ENCODE data around the gene EHBP1.

Gene EHBP1

GRCh38 chr2:62964671-62965070 is 259.2 kb downstream of the EHBP1 start:
- Histone ChIP-seq H3K9ac (ENCODE audit: low read depth, low read length) (no peak overlapping the region), H3K4me1 (ENCODE audit: insufficient read depth, low read length) (peaks cover 6% of the 10 kb centered on the region; the same call in 1 of the 2 replicates), H3K9me3 (ENCODE audit: insufficient read depth, low read depth, low read length) (no peaks in the 10 kb centered on the region), H3K4me3 (ENCODE audit: low read length) (no peak overlapping the region), H3K36me3 (ENCODE audit: insufficient read depth, low read length) (no peaks in the 10 kb centered on the region), H3K27ac (ENCODE audit: low read depth, low read length) (no peak overlapping the region), H3K27me3 (ENCODE audit: insufficient read depth, low read length) (no peaks in the 10 kb centered on the region)
- 94% methylated on average over 7 of the region's 7 CpGs for WGBS

GRCh38 chr2:62966991-62967390 is 261.5 kb downstream of the EHBP1 start:
- Histone ChIP-seq H3K27me3 (ENCODE audit: insufficient read depth, low read length) (no peaks in the 10 kb centered on the region), H3K36me3 (ENCODE audit: insufficient read depth, low read length) (no peaks in the 10 kb centered on the region), H3K9me3 (ENCODE audit: insufficient read depth, low read depth, low read length) (no peaks in the 10 kb centered on the region), H3K9ac (ENCODE audit: low read depth, low read length) (no peak overlapping the region), H3K27ac (ENCODE audit: low read depth, low read length) (no peak overlapping the region), H3K4me1 (ENCODE audit: insufficient read depth, low read length) (peaks cover 19% of the 10 kb centered on the region; the same call in 1 of the 2 replicates), H3K4me3 (ENCODE audit: low read length) (no peak overlapping the region)
- 85% methylated on average over 6 of the region's 6 CpGs for WGBS

- no CpG with 5 or more reads among the region's 1 CpG for WGBS
- H3K9ac ChIP-seq (ENCODE audit: low read depth, low read length): no peak overlapping the region
- no peaks in the 10 kb centered on the region for H3K9me3 ChIP-seq (ENCODE audit: insufficient read depth, low read depth, low read length)
- no peak overlapping the region for H3K27ac ChIP-seq (ENCODE audit: low read depth, low read length)
- H3K4me1 ChIP-seq (ENCODE audit: insufficient read depth, low read length): peaks cover 25% of the 10 kb centered on the region; the same call in 1 of the 2 replicates
- H3K36me3 ChIP-seq (ENCODE audit: insufficient read depth, low read length): no peaks in the 10 kb centered on the region
- H3K27me3 ChIP-seq (ENCODE audit: insufficient read depth, low read length): no peaks in the 10 kb centered on the region
- H3K4me3 ChIP-seq (ENCODE audit: low read length): no peak overlapping the region
Observed at GRCh38 chr2:62968168-62968567, 262.7 kb downstream of the EHBP1 start.

DNA sequence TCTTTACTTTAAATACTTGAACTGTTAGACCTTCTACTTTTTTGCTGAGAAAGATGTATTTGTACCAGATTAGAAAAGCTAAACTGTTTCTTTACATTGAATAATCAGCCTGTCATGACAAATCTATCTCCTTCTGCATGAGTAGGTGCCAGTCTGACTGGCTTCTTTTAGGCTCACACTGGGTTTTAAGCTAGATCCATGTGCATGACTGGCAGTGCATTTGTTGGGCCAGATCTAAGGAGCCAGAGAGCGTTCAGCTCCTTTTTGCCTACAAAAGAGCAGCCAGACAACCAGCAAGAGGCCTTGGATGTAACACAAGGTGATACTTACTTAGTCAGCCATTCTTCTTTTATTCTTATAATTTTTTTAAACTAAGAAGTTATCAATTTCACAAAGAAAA is 263.2 kb downstream of the EHBP1 start:
- H3K4me3 ChIP-seq (ENCODE audit: low read length): no peak overlapping the region
- H3K9me3 ChIP-seq (ENCODE audit: insufficient read depth, low read depth, low read length): no peaks in the 10 kb centered on the region
- 85% methylated on average over 1 of the region's 1 CpG for WGBS
- no peaks in the 10 kb centered on the region for H3K36me3 ChIP-seq (ENCODE audit: insufficient read depth, low read length)
- H3K27me3 ChIP-seq (ENCODE audit: insufficient read depth, low read length): no peaks in the 10 kb centered on the region
- no peak overlapping the region for H3K27ac ChIP-seq (ENCODE audit: low read depth, low read length)
- H3K4me1 ChIP-seq (ENCODE audit: insufficient read depth, low read length): peaks cover 25% of the 10 kb centered on the region; the same call in 1 of the 2 replicates
- no peak overlapping the region for H3K9ac ChIP-seq (ENCODE audit: low read depth, low read length)

DNA sequence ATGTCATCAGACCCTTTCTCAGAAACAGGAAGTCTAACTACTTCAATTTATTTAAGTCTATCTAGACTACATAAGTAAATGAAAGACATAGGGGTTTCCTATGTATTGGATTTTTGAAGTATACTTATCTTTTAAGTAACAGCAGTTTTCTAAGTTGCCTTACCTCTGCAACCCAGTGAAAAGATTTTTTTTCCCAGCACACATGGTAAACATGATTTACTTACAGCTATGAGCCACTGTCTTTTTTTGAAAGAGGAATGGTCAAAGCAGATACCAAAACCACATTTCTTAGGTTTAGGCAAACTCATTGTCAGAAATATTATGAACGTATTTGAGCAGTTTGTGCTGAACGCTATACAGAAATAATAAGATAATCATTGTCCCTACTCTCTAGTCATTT is 266.4 kb downstream of the EHBP1 start:
- Histone ChIP-seq H3K9me3 (ENCODE audit: insufficient read depth, low read depth, low read length) (no peaks in the 10 kb centered on the region), H3K27me3 (ENCODE audit: insufficient read depth, low read length) (no peaks in the 10 kb centered on the region), H3K9ac (ENCODE audit: low read depth, low read length) (no peak overlapping the region), H3K4me3 (ENCODE audit: low read length) (no peak overlapping the region), H3K4me1 (ENCODE audit: insufficient read depth, low read length) (peaks cover 31% of the 10 kb centered on the region), H3K36me3 (ENCODE audit: insufficient read depth, low read length) (no peaks in the 10 kb centered on the region), H3K27ac (ENCODE audit: low read depth, low read length) (no peak overlapping the region)
- WGBS: no CpG with 5 or more reads among the region's 2 CpGs

GRCh38 chr2:62972601-62973000 is 267.1 kb downstream of the EHBP1 start:
- peaks cover 32% of the 10 kb centered on the region for H3K4me1 ChIP-seq (ENCODE audit: insufficient read depth, low read length)
- no peak overlapping the region for H3K4me3 ChIP-seq (ENCODE audit: low read length)
- H3K9ac ChIP-seq (ENCODE audit: low read depth, low read length): no peak overlapping the region
- no peaks in the 10 kb centered on the region for H3K27me3 ChIP-seq (ENCODE audit: insufficient read depth, low read length)
- no peaks in the 10 kb centered on the region for H3K9me3 ChIP-seq (ENCODE audit: insufficient read depth, low read depth, low read length)
- no peaks in the 10 kb centered on the region for H3K36me3 ChIP-seq (ENCODE audit: insufficient read depth, low read length)
- H3K27ac ChIP-seq (ENCODE audit: low read depth, low read length): no peak overlapping the region

- Histone ChIP-seq H3K9ac (ENCODE audit: low read depth, low read length) (no peak overlapping the region), H3K27ac (ENCODE audit: low read depth, low read length) (no peak overlapping the region), H3K9me3 (ENCODE audit: insufficient read depth, low read depth, low read length) (no peaks in the 10 kb centered on the region), H3K4me1 (ENCODE audit: insufficient read depth, low read length) (peaks cover 23% of the 10 kb centered on the region), H3K36me3 (ENCODE audit: insufficient read depth, low read length) (peaks cover 10% of the 10 kb centered on the region), H3K27me3 (ENCODE audit: insufficient read depth, low read length) (no peaks in the 10 kb centered on the region), H3K4me3 (ENCODE audit: low read length) (no peak overlapping the region)
- WGBS: 95% methylated on average over 2 of the region's 2 CpGs
Observed at GRCh38 chr2:62974999-62975398, 269.5 kb downstream of the EHBP1 start.

DNA sequence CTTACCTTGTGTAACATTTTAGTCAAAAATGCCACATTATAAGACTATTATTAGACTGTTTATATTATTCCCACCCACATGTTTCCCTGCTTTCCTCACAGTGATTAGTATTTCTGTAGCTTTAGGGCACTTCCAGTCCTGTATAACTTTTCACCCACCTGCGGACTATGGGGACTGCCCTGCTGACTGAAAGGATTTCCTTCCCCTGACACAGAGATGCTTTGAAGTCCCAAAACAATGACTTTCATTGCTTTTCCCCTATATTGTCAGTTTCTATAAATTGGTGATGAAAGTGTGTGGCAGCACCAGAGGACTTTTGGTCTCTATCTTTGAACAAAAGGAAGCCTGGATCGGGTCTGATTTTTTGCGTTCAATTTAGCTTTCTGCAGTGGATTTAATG is 286.1 kb downstream of the EHBP1 start:
- Histone ChIP-seq H3K4me1 (ENCODE audit: insufficient read depth, low read length) (peaks cover 8% of the 10 kb centered on the region; the same call in 1 of the 2 replicates), H3K27ac (ENCODE audit: low read depth, low read length) (no peak overlapping the region), H3K9me3 (ENCODE audit: insufficient read depth, low read depth, low read length) (no peaks in the 10 kb centered on the region), H3K4me3 (ENCODE audit: low read length) (no peak overlapping the region), H3K9ac (ENCODE audit: low read depth, low read length) (no peak overlapping the region), H3K27me3 (ENCODE audit: insufficient read depth, low read length) (no peaks in the 10 kb centered on the region), H3K36me3 (ENCODE audit: insufficient read depth, low read length) (peaks cover 28% of the 10 kb centered on the region)
- WGBS: 93% methylated on average over 3 of the region's 3 CpGs

GRCh38 chr2:62992561-62992960 is 287.0 kb downstream of the EHBP1 start:
- Histone ChIP-seq H3K9me3 (ENCODE audit: insufficient read depth, low read depth, low read length) (no peaks in the 10 kb centered on the region), H3K4me3 (ENCODE audit: low read length) (no peak overlapping the region), H3K4me1 (ENCODE audit: insufficient read depth, low read length) (peaks cover 8% of the 10 kb centered on the region; the same call in 1 of the 2 replicates), H3K27ac (ENCODE audit: low read depth, low read length) (no peak overlapping the region), H3K27me3 (ENCODE audit: insufficient read depth, low read length) (no peaks in the 10 kb centered on the region), H3K36me3 (ENCODE audit: insufficient read depth, low read length) (peaks cover 33% of the 10 kb centered on the region), H3K9ac (ENCODE audit: low read depth, low read length) (no peak overlapping the region)
- 97% methylated on average over 2 of the region's 2 CpGs for WGBS

GRCh38 chr2:62994206-62994605 is 288.7 kb downstream of the EHBP1 start:
- no peak overlapping the region for H3K27ac ChIP-seq (ENCODE audit: low read depth, low read length)
- H3K27me3 ChIP-seq (ENCODE audit: insufficient read depth, low read length): no peaks in the 10 kb centered on the region
- WGBS: 95% methylated on average over 3 of the region's 4 CpGs

GRCh38 chr2:62996534-62997186 is 291.1 kb downstream of the EHBP1 start:
- Histone ChIP-seq H3K27ac (ENCODE audit: low read depth, low read length) (no peak overlapping the region), H3K9ac (ENCODE audit: low read depth, low read length) (no peak overlapping the region), H3K4me3 (ENCODE audit: low read length) (no peak overlapping the region), H3K36me3 (ENCODE audit: insufficient read depth, low read length) (peaks cover 32% of the 10 kb centered on the region), H3K9me3 (ENCODE audit: insufficient read depth, low read depth, low read length) (no peaks in the 10 kb centered on the region), H3K27me3 (ENCODE audit: insufficient read depth, low read length) (no peaks in the 10 kb centered on the region), H3K4me1 (ENCODE audit: insufficient read depth, low read length) (peaks cover 11% of the 10 kb centered on the region)
- 93% methylated on average over 12 of the region's 12 CpGs for WGBS

More at GRCh38 chr2:62994206-62994605, 288.7 kb downstream of the EHBP1 start:
- peaks cover 8% of the 10 kb centered on the region; the same call in 1 of the 2 replicates for H3K4me1 ChIP-seq (ENCODE audit: insufficient read depth, low read length)
- H3K9me3 ChIP-seq (ENCODE audit: insufficient read depth, low read depth, low read length): no peaks in the 10 kb centered on the region
- H3K4me3 ChIP-seq (ENCODE audit: low read length): no peak overlapping the region
- H3K9ac ChIP-seq (ENCODE audit: low read depth, low read length): no peak overlapping the region
- peaks cover 38% of the 10 kb centered on the region for H3K36me3 ChIP-seq (ENCODE audit: insufficient read depth, low read length)

DNA sequence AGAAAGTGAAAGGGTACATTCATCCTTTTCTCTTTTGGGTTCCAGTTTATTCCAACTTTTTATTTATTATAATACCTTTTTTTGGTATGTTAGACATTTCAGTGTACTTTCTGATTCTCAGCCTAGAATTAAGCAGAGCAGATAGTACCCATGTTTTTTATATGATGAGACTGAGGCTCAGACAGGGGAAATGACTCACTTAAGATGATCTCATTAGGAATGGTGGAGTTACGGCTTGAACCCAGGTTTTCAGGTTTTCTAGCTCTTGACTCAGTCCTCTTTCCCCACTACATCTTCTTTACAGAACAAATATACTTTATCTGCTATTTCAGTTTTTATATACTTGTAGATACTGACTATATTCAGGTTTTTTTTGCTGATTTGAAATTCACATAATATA is 293.4 kb downstream of the EHBP1 start:
- 83% methylated on average over 1 of the region's 1 CpG for WGBS
- no peaks in the 10 kb centered on the region for H3K27me3 ChIP-seq (ENCODE audit: insufficient read depth, low read length)

More for the DNA sequence above, 293.4 kb downstream of the EHBP1 start:
- peaks cover 2% of the 10 kb centered on the region; the same call in 1 of the 2 replicates for H3K4me1 ChIP-seq (ENCODE audit: insufficient read depth, low read length)
- H3K9ac ChIP-seq (ENCODE audit: low read depth, low read length): no peak overlapping the region
- no peak overlapping the region for H3K27ac ChIP-seq (ENCODE audit: low read depth, low read length)
- no peaks in the 10 kb centered on the region for H3K9me3 ChIP-seq (ENCODE audit: insufficient read depth, low read depth, low read length)
- peaks cover 23% of the 10 kb centered on the region for H3K36me3 ChIP-seq (ENCODE audit: insufficient read depth, low read length)
- H3K4me3 ChIP-seq (ENCODE audit: low read length): no peak overlapping the region
